Ishikawa (cell line): Measurements from ENCODE around the gene FIGN.

Experiments
- CEBPB ChIP-seq: IDR thresholded peaks from 2 replicates; pipeline ENCODE4 v1.6.1; 2012
- CREB1 ChIP-seq: IDR thresholded peaks from 2 replicates; pipeline ENCODE4 v1.6.1; 2012; ENCODE audit warnings: low read depth
- EGR1 ChIP-seq: IDR thresholded peaks from 2 replicates; pipeline ENCODE4 v1.6.1; 2012
- EP300 ChIP-seq: IDR thresholded peaks from 2 replicates; pipeline ENCODE4 v1.6.1; 2012; ENCODE audit warnings: borderline replicate concordance
- FOXM1 ChIP-seq: IDR thresholded peaks from 2 replicates; pipeline ENCODE4 v1.6.1; 2012; ENCODE audit warnings: low read depth, borderline replicate concordance
- NFIC ChIP-seq: IDR thresholded peaks from 2 replicates; pipeline ENCODE4 v1.6.1; 2012
- RAD21 ChIP-seq: IDR thresholded peaks from 2 replicates; pipeline ENCODE4 v1.6.1; 2012; ENCODE audit warnings: low read depth
- TAF1 ChIP-seq: IDR thresholded peaks from 2 replicates; pipeline ENCODE4 v1.6.1; 2012; ENCODE audit warnings: low read depth, mild to moderate bottlenecking
- TCF12 ChIP-seq: IDR thresholded peaks from 2 replicates; pipeline ENCODE4 v1.6.1; 2012; ENCODE audit warnings: low read depth
- TEAD4 ChIP-seq: IDR thresholded peaks from 2 replicates; pipeline ENCODE4 v1.6.1; 2012
- YY1 ChIP-seq: IDR thresholded peaks from 2 replicates; pipeline ENCODE4 v1.6.1; 2012; ENCODE audit warnings: low read depth
- ZBTB7A ChIP-seq: IDR thresholded peaks from 2 replicates; pipeline ENCODE4 v1.6.1; 2012; ENCODE audit warnings: low read depth
- TF ChIP-seq, protein P1 (sequence below): IDR thresholded peaks from 2 replicates; pipeline ENCODE4 v1.6.1; 2012
- TF ChIP-seq, protein P2 (sequence below): IDR thresholded peaks from 2 replicates; pipeline ENCODE4 v1.6.1; 2012
- TF ChIP-seq, protein P3 (sequence below): IDR thresholded peaks from 2 replicates; pipeline ENCODE4 v1.6.1; 2012; ENCODE audit warnings: low read depth, mild to moderate bottlenecking

FIGN gene

DNA sequence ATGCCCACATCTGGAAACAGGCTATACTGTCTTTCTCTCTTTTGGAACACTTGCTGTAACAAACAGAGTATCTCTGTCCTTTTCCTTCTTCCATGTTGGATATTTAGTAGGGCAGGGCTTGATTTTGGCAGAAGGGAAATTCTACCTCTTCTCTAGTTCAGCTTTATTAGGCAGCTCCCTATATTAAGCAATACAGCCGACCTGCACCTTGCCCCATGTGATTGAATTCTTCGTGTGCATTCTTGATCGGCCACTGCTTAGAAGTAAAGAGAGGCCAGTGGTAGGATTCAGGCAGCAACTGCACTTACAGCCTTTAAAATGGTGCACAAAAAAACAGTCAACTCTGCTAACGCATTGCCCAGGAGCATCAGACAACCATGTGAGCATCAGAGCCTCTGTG, 31.3 kb upstream of the FIGN start:
- TF ChIP-seq, protein P1, sequence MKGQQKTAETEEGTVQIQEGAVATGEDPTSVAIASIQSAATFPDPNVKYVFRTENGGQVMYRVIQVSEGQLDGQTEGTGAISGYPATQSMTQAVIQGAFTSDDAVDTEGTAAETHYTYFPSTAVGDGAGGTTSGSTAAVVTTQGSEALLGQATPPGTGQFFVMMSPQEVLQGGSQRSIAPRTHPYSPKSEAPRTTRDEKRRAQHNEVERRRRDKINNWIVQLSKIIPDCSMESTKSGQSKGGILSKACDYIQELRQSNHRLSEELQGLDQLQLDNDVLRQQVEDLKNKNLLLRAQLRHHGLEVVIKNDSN = no peak
- TF ChIP-seq EP300 (no peak), ZBTB7A (no peak)

DNA sequence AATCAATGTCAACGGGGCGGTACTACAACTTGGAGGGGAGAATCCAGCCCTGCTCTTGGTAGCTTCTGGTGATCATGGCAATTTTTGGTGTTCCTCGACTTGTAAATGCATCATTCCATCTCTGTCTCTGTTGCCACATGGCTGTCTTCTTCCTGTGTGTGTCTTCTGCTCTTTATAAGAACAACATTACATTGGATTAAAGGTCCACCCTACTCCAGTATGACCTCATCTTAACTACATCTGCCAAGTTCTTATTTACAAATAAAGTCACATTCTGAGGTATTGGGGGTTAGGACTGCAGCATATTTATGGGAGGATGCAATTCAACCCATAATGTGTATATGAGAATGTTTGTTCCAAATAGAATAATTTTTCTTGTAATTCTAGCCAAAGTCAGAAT, 28.8 kb upstream of the FIGN start:
- TF ChIP-seq, protein P2, sequence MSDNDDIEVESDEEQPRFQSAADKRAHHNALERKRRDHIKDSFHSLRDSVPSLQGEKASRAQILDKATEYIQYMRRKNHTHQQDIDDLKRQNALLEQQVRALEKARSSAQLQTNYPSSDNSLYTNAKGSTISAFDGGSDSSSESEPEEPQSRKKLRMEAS = no peak
- TF ChIP-seq TCF12 (no peak), ZBTB7A (no peak), RAD21 (no peak), CEBPB (no peak), YY1 (no peak), TAF1 (no peak), CREB1 (no peak), NFIC (no peak), EGR1 (no peak), FOXM1 (no peak), EP300 (no peak)
- TF ChIP-seq, protein P1 = no peak

DNA sequence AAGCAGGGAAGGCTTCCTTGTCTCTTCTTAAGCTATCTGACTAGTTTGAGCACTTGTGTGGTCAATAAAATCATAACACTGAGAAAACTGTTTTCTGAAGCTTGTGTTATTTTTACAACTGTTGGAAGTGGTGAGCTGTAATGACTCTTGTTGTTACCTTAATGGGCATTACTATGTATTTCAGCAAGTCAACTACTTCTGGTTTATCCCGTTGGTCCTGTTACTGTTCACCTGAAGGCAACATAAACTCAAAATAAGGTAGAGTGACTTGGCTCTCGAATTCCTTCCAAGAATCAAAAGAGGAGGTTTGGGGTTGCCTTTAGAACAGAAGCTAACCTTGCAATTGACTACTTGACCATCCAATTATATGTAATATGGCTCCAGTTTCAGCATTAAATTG, 23.2 kb upstream of the FIGN start:
- TF ChIP-seq CEBPB (no peak), YY1 (no peak), EP300 (no peak), TAF1 (no peak), NFIC (no peak), EGR1 (no peak), ZBTB7A (no peak), FOXM1 (no peak), RAD21 (no peak), TCF12 (no peak), TEAD4 (no peak), CREB1 (no peak)
- TF ChIP-seq, protein P1 = no peak
- TF ChIP-seq, protein P3, sequence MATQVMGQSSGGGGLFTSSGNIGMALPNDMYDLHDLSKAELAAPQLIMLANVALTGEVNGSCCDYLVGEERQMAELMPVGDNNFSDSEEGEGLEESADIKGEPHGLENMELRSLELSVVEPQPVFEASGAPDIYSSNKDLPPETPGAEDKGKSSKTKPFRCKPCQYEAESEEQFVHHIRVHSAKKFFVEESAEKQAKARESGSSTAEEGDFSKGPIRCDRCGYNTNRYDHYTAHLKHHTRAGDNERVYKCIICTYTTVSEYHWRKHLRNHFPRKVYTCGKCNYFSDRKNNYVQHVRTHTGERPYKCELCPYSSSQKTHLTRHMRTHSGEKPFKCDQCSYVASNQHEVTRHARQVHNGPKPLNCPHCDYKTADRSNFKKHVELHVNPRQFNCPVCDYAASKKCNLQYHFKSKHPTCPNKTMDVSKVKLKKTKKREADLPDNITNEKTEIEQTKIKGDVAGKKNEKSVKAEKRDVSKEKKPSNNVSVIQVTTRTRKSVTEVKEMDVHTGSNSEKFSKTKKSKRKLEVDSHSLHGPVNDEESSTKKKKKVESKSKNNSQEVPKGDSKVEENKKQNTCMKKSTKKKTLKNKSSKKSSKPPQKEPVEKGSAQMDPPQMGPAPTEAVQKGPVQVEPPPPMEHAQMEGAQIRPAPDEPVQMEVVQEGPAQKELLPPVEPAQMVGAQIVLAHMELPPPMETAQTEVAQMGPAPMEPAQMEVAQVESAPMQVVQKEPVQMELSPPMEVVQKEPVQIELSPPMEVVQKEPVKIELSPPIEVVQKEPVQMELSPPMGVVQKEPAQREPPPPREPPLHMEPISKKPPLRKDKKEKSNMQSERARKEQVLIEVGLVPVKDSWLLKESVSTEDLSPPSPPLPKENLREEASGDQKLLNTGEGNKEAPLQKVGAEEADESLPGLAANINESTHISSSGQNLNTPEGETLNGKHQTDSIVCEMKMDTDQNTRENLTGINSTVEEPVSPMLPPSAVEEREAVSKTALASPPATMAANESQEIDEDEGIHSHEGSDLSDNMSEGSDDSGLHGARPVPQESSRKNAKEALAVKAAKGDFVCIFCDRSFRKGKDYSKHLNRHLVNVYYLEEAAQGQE = no peak
- TF ChIP-seq, protein P2 = no peak

DNA sequence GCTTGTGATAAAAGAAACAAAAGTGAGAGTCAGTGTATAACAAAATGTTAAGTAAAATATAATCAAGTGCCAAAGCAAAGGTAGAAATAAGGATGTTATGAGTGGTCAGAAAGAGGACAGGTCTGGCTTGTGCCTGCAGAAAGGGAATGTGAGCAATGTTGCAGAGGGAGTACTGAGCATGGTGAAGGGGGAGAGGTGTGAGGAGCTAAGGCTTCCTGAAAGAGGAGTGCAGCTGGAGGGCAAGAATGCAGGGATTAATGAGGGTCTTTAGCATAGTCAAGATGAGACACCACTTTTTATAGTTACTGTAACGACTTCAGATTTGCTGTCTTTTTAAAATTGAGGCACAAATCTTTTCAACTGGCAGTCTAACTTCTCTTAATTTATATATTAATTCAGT, 22.0 kb upstream of the FIGN start:
- TF ChIP-seq, protein P2 = no peak
- TF ChIP-seq NFIC (no peak), YY1 (no peak), TAF1 (no peak), EGR1 (no peak), RAD21 (no peak), TCF12 (no peak), CEBPB (no peak), EP300 (no peak)
- TF ChIP-seq, protein P3 = no peak

DNA sequence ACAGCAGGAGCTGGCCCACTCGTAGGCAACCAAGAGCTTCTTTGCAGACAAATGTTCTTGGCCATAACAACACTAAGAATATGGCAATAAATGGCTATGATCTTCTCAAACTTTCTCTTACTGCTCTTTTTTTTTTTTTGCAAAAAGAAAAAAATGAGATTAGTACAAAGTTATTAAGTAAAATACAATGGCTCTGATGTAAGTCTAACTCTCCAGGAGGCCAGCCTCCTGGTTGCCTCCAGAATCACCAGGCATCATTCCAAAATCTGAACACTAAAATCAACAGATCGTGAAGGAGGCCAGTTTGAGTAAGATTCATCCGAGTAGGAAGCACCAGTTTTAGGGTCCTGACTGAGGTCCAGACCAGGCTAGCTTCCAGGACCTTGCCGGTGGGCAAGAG, 20.8 kb upstream of the FIGN start:
- TF ChIP-seq CEBPB (peak; percentile 31; the same call in 1 of the 2 replicates), ZBTB7A (no peak), EP300 (peak; percentile 64), NFIC (peak; percentile 82)

DNA sequence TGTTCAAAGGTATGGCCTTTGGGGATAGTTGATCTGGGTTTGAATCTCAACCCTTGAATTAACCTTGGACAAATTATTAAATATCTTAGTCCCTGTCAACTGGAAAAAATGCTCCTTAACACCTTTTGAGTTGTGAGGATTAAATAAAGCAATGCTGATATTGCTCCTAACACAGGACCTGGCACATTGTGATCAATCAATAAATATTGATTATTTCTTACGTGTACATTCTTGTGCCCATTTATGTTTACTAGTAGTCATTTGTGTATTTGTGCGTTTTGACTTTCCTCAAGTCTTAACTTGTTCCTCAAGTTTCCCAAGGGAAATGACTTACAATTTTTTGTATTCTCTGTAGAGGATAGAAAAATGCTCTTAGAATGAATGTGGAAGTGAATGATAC, 19.6 kb upstream of the FIGN start:
- no peak for TF ChIP-seq RAD21
- TF ChIP-seq, protein P2 = no peak
- no peak for TF ChIP-seq ZBTB7A
- no peak for TF ChIP-seq TEAD4
